Spleen (tissue), 11 donors: ENCODE data around the gene FAM221A. TPM values are rescaled to one million over a fixed set of nuclear protein-coding genes. Genes with fewer than 3 reads are reported as not detected.

Experiments
- DNase-seq: peaks from one replicate; pipeline ENCODE4 v3.0.0-alpha.2; 2020
- H3K27ac ChIP-seq, 8 donors: fragments of 200-600 bp; sonication (generic) in 7 of 8; 1 replicate in 4 of 8; 2 replicates in 4 of 8; pipeline versions ENCODE4 v1.5.0 to v1.8.0; 2016 to 2021; ENCODE audit warnings: inconsistent platforms in 4 of 8, mild to moderate bottlenecking in 4 of 8, moderate library complexity in 1 of 8
- H3K27me3 ChIP-seq, 7 donors: fragments of 200-600 bp; sonication (generic) in 6 of 7; replicated peaks in 1 of 7; 1 replicate in 4 of 7; 2 replicates in 3 of 7; pipeline versions ENCODE4 v1.5.0 to v1.8.0; 2016 to 2021; ENCODE audit warnings: inconsistent platforms in 3 of 7, mild to moderate bottlenecking in 1 of 7
- H3K36me3 ChIP-seq, 6 donors: fragments of 200-600 bp; sonication (generic) in 5 of 6; 1 replicate in 4 of 6; 2 replicates in 2 of 6; pipeline versions ENCODE4 v1.5.0 to v1.8.0; 2016 to 2021; ENCODE audit warnings: inconsistent platforms in 2 of 6
- H3K4me1 ChIP-seq, 6 donors: fragments of 200-600 bp; sonication (generic) in 5 of 6; 1 replicate in 3 of 6; 2 replicates in 3 of 6; pipeline versions ENCODE4 v1.5.0 to v1.8.0; 2016 to 2021; ENCODE audit warnings: inconsistent platforms in 3 of 6
- H3K4me3 ChIP-seq, 8 donors: fragments of 200-600 bp; sonication (generic) in 7 of 8; 1 replicate in 4 of 8; 2 replicates in 4 of 8; pipeline versions ENCODE4 v1.5.0 to v1.8.0; 2016 to 2021; ENCODE audit warnings: inconsistent platforms in 4 of 8, mild to moderate bottlenecking in 4 of 8, moderate library complexity in 2 of 8
- H3K9me3 ChIP-seq, 8 donors: fragments of 200-600 bp; sonication (generic) in 7 of 8; 1 replicate in 4 of 8; 2 replicates in 4 of 8; pipeline versions ENCODE4 v1.5.0 to v1.8.0; 2016 to 2021; ENCODE audit warnings: inconsistent platforms in 4 of 8
- POLR2A ChIP-seq, 3 donors: fragments of 450-650 bp; IDR thresholded peaks; one replicate each; pipeline ENCODE4 v1.5.1; 2017; ENCODE audit warnings: antibody characterized with exemption in 3 of 3, mild to moderate bottlenecking in 1 of 3
- POLR2AphosphoS5 ChIP-seq, 3 donors: sonication (generic); formaldehyde crosslinking; IDR thresholded peaks; one replicate each; pipeline ENCODE4 v1.5.1; 2017; ENCODE audit warnings: antibody characterized with exemption in 3 of 3
- WGBS, 5 donors: extraction: QIAGEN DNeasy Blood & Tissue Kit in 3 of 5; methylation state at CpG; one replicate each; pipeline versions ENCODE4 v1.1.5 to v1.1.7; 2013 to 2018; 5-methylcytosine and 5-hydroxymethylcytosine counted together
- intact Hi-C: fragments of 100-400 bp; cut with DNase I; formaldehyde crosslinking; loops from one replicate; pipeline ENCODE4 v1.15.0; 2023; ENCODE audit warnings: low total_unique reads
- polyA plus RNA-seq, 3 donors: library from polyadenylated mRNA; stranded (reverse); fragments of 200-250 nt; gene quantifications; one replicate each; pipeline ENCODE4 v1.2.1, GENCODE V29; 2013
- total RNA-seq, 7 donors: library from RNA; depleted of rRNA in 3 of 7; stranded (reverse); fragments of >200 nt in 3 of 7; fragmentation: NEBNext Ultra II Directional in 4 of 7; extraction: Animal tissue kit (Norgen Biotek cat#: 25700) in 4 of 7; gene quantifications; one replicate each; pipeline versions ENCODE4 v1.1.0 to v1.2.1, GENCODE V29; 2016 to 2021
- TF ChIP-seq, protein P1 (sequence below), 11 experiments: fragments of 200-600 bp in 7 of 11; fragments of 450-650 bp in 4 of 11; sonication (generic) in 4 of 11; IDR thresholded peaks in 8 of 11; conservative IDR thresholded peaks in 3 of 11; 1 replicate in 7 of 11; 2 replicates in 4 of 11; pipeline versions ENCODE4 v1.4.0 to v1.8.0; 2016 to 2021; ENCODE audit warnings: antibody characterized with exemption in 11 of 11, inconsistent platforms in 4 of 11, mild to moderate bottlenecking in 1 of 11
- donor health status: healthy with polysubstance abuse.
- donor health status: DM: no; HTN: no; CAD: no; lungs with moderate emphysema.
- donor health status: DM: no; HTN: no; CAD: no.
- donor health status: Bipolar disorder and iron deficiency.
- donor health status: healthy.
- donor health status: DM: no; HTN: no; CAD: no.
- donor health status: DM: yes; HTN: yes; CAD: no.

FAM221A gene
- total and polyA plus RNA-seq, 10 donors = 3.8 to 12.7 (median 6.6) TPM

DNA sequence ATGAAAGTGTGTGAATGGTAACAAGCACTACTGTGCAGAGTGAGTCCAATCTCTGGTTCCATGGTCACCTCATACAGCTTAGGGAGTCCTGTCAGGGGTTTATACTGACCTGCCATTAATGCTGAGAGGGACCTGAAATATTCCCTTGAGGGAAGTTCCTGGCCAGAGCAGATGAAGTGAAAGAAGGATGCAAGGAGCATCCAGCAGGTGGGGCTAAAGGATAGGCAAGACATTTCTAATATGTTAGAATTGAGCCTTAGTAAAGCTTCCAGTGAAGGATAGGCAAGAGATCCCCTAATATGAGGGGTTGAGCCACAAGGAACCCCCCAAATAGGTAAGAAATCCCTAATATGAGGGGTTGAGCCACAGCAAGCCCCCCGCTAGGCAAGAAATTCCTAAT lies 25.5 kb upstream of the FAM221A start:
- no peak for DNase-seq
- Histone ChIP-seq H3K4me1 (no peaks in the 10 kb centered on the region), H3K4me3 (no peak overlapping the region), H3K27ac (no peak overlapping the region), H3K9me3 (peaks cover 5 to 64% (median 49%) of the 10 kb centered on the region in 8 donors), H3K27me3 (no peaks in the 10 kb centered on the region), H3K36me3 (no peaks in the 10 kb centered on the region)
- TF ChIP-seq POLR2AphosphoS5 (IDR thresholded peaks at IDR 0.05) (no peak), POLR2A (IDR thresholded peaks at IDR 0.05) (no peak)
- TF ChIP-seq, protein P1, sequence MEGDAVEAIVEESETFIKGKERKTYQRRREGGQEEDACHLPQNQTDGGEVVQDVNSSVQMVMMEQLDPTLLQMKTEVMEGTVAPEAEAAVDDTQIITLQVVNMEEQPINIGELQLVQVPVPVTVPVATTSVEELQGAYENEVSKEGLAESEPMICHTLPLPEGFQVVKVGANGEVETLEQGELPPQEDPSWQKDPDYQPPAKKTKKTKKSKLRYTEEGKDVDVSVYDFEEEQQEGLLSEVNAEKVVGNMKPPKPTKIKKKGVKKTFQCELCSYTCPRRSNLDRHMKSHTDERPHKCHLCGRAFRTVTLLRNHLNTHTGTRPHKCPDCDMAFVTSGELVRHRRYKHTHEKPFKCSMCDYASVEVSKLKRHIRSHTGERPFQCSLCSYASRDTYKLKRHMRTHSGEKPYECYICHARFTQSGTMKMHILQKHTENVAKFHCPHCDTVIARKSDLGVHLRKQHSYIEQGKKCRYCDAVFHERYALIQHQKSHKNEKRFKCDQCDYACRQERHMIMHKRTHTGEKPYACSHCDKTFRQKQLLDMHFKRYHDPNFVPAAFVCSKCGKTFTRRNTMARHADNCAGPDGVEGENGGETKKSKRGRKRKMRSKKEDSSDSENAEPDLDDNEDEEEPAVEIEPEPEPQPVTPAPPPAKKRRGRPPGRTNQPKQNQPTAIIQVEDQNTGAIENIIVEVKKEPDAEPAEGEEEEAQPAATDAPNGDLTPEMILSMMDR (IDR thresholded peaks at IDR 0.05 in 8 of 11, conservative IDR thresholded peaks at IDR 0.05 in 3 of 11) = no peak
- 0 to 39% (median 0%) methylated on average over 1 of the region's 1 CpG for WGBS, 5 donors
- intact Hi-C loops = no loop called here

DNA sequence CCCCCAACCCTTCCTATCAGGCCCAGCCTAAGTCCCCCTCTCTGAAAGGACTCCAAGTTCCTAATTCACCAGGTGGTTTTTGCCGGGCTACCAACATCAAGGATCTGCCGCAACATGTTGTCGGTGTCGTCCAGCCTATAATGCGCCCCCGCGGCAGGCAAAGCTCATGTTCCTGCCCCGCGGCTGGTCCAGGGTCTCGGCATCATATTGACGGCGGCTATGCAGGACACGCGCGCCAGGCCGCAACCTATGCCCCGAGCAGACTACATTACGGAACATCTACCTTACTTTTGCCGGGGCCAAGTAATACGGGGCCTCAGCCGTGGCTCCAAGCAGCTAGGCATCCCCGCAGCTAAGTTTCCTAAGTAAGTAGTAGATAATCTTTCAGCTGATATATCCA lies 24.6 kb upstream of the FAM221A start:
- TF ChIP-seq, protein P1 (IDR thresholded peaks at IDR 0.05 in 8 of 11, conservative IDR thresholded peaks at IDR 0.05 in 3 of 11) = no peak
- no peak for TF ChIP-seq POLR2A (IDR thresholded peaks at IDR 0.05)
- no peak for TF ChIP-seq POLR2AphosphoS5 (IDR thresholded peaks at IDR 0.05)
- H3K4me1 ChIP-seq = no peaks in the 10 kb centered on the region
- H3K4me3 ChIP-seq = no peak overlapping the region
- H3K27ac ChIP-seq = no peak overlapping the region
- no peak for DNase-seq
- H3K27me3 ChIP-seq = no peaks in the 10 kb centered on the region
- WGBS, 5 donors = 95 to 98% (median 97%) methylated on average over 22 of the region's 22 CpGs
- H3K9me3 ChIP-seq = peaks cover 5 to 72% (median 53%) of the 10 kb centered on the region in 8 donors
- intact Hi-C loops = no loop called here
- no peaks in the 10 kb centered on the region for H3K36me3 ChIP-seq

DNA sequence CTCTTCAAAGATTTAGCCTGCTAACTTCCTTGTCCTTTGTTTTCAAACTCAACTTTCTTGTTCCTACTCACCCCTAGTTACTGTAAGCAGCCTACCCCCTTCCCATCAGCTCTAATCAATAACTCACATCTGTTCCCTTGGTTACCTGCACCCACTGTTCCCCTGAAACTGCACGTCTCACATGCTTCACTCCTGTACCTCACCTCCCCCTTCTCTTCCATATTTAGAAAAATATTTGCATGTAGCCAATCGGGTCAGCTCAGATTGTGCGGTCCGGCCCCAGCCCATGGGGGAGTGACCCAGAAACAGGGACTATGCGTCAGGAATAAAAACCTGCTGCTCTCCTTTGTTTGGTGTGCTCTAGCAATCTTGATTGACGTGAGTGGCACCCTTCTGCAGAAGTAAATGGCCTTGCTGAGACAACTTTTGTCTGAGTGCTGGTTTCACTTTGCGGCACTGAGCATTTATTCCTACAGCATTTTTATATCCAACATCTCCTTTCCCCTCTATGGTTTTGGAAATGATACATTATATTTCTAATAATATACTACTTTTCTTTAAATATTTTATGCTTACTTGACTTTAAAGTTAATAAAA lies 21.1 kb upstream of the FAM221A start:
- peaks cover 5 to 54% (median 41%) of the 10 kb centered on the region in 8 donors for H3K9me3 ChIP-seq
- TF ChIP-seq POLR2AphosphoS5 (IDR thresholded peaks at IDR 0.05) (no peak), POLR2A (IDR thresholded peaks at IDR 0.05) (no peak)
- TF ChIP-seq, protein P1 (IDR thresholded peaks at IDR 0.05 in 8 of 11, conservative IDR thresholded peaks at IDR 0.05 in 3 of 11) = no peak
- no peak overlapping the region for H3K4me3 ChIP-seq
- H3K4me1 ChIP-seq = no peaks in the 10 kb centered on the region
- no peak for DNase-seq
- no peak overlapping the region for H3K27ac ChIP-seq
- no peaks in the 10 kb centered on the region for H3K36me3 ChIP-seq
- H3K27me3 ChIP-seq = no peaks in the 10 kb centered on the region
- intact Hi-C loops = no loop called here
- WGBS, 5 donors = 81 to 90% (median 88%) methylated on average over 7 of the region's 7 CpGs

DNA sequence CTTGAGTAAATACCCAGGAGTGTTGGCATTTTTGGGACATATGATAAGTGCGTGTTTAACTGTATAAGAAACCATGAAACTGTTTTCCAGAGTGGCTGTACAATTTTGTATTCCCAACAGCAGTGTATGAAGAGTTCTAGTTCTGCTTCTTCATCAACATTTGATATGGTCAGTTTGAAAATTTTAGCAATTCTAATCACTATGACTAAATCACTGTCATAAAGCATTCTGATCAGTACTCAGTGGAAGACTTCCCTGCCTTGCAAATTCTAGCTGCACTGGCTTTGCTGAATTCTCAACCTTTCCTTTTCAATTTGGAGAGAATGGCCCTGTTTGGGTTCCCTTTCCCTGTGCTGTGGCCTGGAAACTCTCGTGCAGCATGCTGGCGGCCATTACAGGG lies 18.6 kb upstream of the FAM221A start:
- H3K4me3 ChIP-seq = no peak overlapping the region
- no peak for DNase-seq
- H3K4me1 ChIP-seq = no peaks in the 10 kb centered on the region
- H3K9me3 ChIP-seq = peaks cover 2 to 36% (median 18%) of the 10 kb centered on the region in 8 donors
- no peaks in the 10 kb centered on the region for H3K27me3 ChIP-seq
- no peaks in the 10 kb centered on the region for H3K36me3 ChIP-seq
- 85 to 96% (median 92%) methylated on average over 3 of the region's 3 CpGs for WGBS, 5 donors
- intact Hi-C loops = no loop called here
- H3K27ac ChIP-seq = no peak overlapping the region
- no peak for TF ChIP-seq POLR2A (IDR thresholded peaks at IDR 0.05)
- TF ChIP-seq, protein P1 (IDR thresholded peaks at IDR 0.05 in 8 of 11, conservative IDR thresholded peaks at IDR 0.05 in 3 of 11) = no peak
- no peak for TF ChIP-seq POLR2AphosphoS5 (IDR thresholded peaks at IDR 0.05)
